T-helper 1 cell treated with Interleukin-12 subunit alpha and Interleukin-12 subunit beta and Interleukin-4 antibody, amounts not matched to agents 30 ng/mL and 1 ng/mL, for 36 hours (primary cell): Measurements from ENCODE around the gene PAPPA2. TPM values are rescaled to one million over a fixed set of nuclear protein-coding genes. Genes with fewer than 3 reads are reported as not detected.

ENCODE experiments used
- intact Hi-C: fragments of 100-400 bp; cut with micrococcal nuclease; formaldehyde crosslinking; loops from one replicate; pipeline ENCODE4 v1.15.1; 2024
- total RNA-seq: library from RNA; stranded (reverse); gene quantifications from 2 replicates; pipeline ENCODE4 v1.2.3, GENCODE V29; 2022

Gene PAPPA2
- total RNA-seq, 1 donor from 2014 or later, result 0.12 TPM

GRCh38 chr1:176893625-176894352 lies 430.8 kb downstream of the PAPPA2 start:
- intact Hi-C loops, result no loop called here

DNA sequence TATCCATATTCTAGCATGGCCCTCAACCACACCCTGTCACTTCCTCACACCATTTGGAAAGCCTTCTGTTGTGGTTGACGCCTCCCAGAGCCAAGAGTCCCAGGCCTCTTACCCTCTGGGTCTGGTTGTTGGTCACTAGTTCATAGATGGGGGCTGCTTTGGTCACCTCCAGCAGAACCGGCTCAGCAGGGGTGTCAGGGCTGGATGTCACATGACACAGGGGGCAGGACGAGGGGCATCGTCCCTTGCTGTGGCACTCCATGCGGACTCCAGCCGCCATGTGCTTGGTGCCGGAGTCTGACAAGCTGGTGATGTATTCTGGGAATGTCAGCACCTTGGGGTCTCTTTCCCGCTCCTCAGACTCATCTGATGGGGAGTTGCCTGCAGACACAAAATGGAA lies 431.5 kb downstream of the PAPPA2 start:
- intact Hi-C loops, result no loop called here
